HepG2 (cell line): ENCODE measurements around the gene PRSS16. TPM values are rescaled to one million over a fixed set of nuclear protein-coding genes. Genes with fewer than 3 reads are reported as not detected.

Source experiments
- AKAP8 ChIP-seq: sonication (generic); formaldehyde crosslinking; IDR thresholded peaks from 2 replicates; pipeline ENCODE4 v1.5.1; 2020; ENCODE audit warnings: mild to moderate bottlenecking, missing genetic modification reagents
- ARID3A ChIP-seq: IDR thresholded peaks from 2 replicates; pipeline ENCODE4 v1.6.1; 2012; ENCODE audit warnings: low read depth, low read length, improper control_type of control experiment
- DMAP1 ChIP-seq: IDR thresholded peaks from 2 replicates; pipeline ENCODE4 v1.6.1; 2016
- GABPB1 ChIP-seq: IDR thresholded peaks from 2 replicates; pipeline ENCODE4 v1.6.1; 2016; ENCODE audit warnings: mild to moderate bottlenecking, missing genetic modification reagents, moderate library complexity, missing compliant biosample characterization
- KAT2B ChIP-seq: fragments of 150-350 bp; IDR thresholded peaks from 2 replicates; pipeline ENCODE4 v1.6.1; 2014; ENCODE audit warnings: low read depth, low read length, borderline replicate concordance
- KAT8 ChIP-seq: IDR thresholded peaks from 2 replicates; pipeline ENCODE4 v1.6.1; 2016; ENCODE audit warnings: missing genetic modification reagents, missing compliant biosample characterization
- MBD4 ChIP-seq: IDR thresholded peaks from 2 replicates; pipeline ENCODE4 v1.6.1; 2012; ENCODE audit warnings: low read length, inconsistent platforms, borderline replicate concordance
- NCOA1 ChIP-seq: sonication (generic); formaldehyde crosslinking; IDR thresholded peaks from 2 replicates; pipeline ENCODE4 v1.9.0; 2021; ENCODE audit warnings: missing genetic modification reagents
- PPARG ChIP-seq: conservative IDR thresholded peaks from 2 replicates; pipeline ENCODE4 v1.6.1; 2016; ENCODE audit warnings: missing biosample characterization, missing genetic modification reagents
- SCMH1 ChIP-seq: sonication (generic); formaldehyde crosslinking; IDR thresholded peaks from 2 replicates; pipeline ENCODE4 v1.9.0; 2021; ENCODE audit warnings: missing genetic modification reagents, mild to moderate bottlenecking, borderline replicate concordance
- SP2 ChIP-seq: sonication (generic); formaldehyde crosslinking; IDR thresholded peaks from 2 replicates; pipeline ENCODE4 v1.5.1; 2020; ENCODE audit warnings: mild to moderate bottlenecking, missing genetic modification reagents
- SP5 ChIP-seq: IDR thresholded peaks from 2 replicates; pipeline ENCODE4 v1.6.1; 2016; ENCODE audit warnings: low read depth, borderline replicate concordance
- SYNCRIP ChIP-seq: fragments of 200-400 bp; formaldehyde crosslinking; IDR thresholded peaks from 2 replicates; pipeline ENCODE4 v1.6.1; 2018; ENCODE audit warnings: mild to moderate bottlenecking, low read depth, low read length; ENCODE audit not compliant: insufficient read depth
- ZFP36L2 ChIP-seq: sonication (generic); formaldehyde crosslinking; IDR thresholded peaks from 2 replicates; pipeline ENCODE4 v1.4.0; 2020; ENCODE audit warnings: missing genetic modification reagents
- ZNF24 ChIP-seq: fragments of 450-650 bp; IDR thresholded peaks from 2 replicates; pipeline ENCODE4 v1.6.1; 2017; ENCODE audit warnings: antibody characterized with exemption, mild to moderate bottlenecking
- ZNF280D ChIP-seq: sonication (generic); formaldehyde crosslinking; IDR thresholded peaks from 2 replicates; pipeline ENCODE4 v1.5.1; 2020; ENCODE audit warnings: mild to moderate bottlenecking, missing genetic modification reagents
- ZNF530 ChIP-seq: sonication (generic); formaldehyde crosslinking; IDR thresholded peaks from 2 replicates; pipeline ENCODE4 v1.5.0; 2020; ENCODE audit warnings: low read depth, mild to moderate bottlenecking, missing genetic modification reagents
- ZNF615 ChIP-seq: sonication (generic); formaldehyde crosslinking; IDR thresholded peaks from 2 replicates; pipeline ENCODE4 v1.5.0; 2020; ENCODE audit warnings: mild to moderate bottlenecking, missing genetic modification reagents, borderline replicate concordance
- polyA plus RNA-seq, 8 experiments: library from polyadenylated mRNA; depleted of rRNA in 3 of 8; stranded (reverse) in 7 of 8; unstranded in 1 of 8; fragments of >200 nt; fragmentation: Illumina TruSeq in 4 of 8; extraction: Trizol in 4 of 8; gene quantifications; 2 replicates each; pipeline versions ENCODE4 v1.2.1 to v1.2.3, GENCODE V29; 2011 to 2016; ENCODE audit warnings: low read depth in 4 of 8, missing spikeins in 1 of 8, mixed read lengths in 1 of 8; ENCODE audit not compliant: insufficient read depth in 1 of 8
- total RNA-seq, 5 experiments: library from RNA; depleted of rRNA; stranded (reverse); fragments of >200 nt; fragmentation: Illumina TruSeq; extraction: Trizol; gene quantifications; 2 replicates each; pipeline ENCODE4 v1.2.3, GENCODE V29; 2016; ENCODE audit warnings: low read depth in 1 of 5
- TF ChIP-seq, protein P1 (sequence below): sonication (generic); formaldehyde crosslinking; IDR thresholded peaks from 2 replicates; pipeline ENCODE4 v1.5.0; 2020; ENCODE audit warnings: mild to moderate bottlenecking, missing genetic modification reagents
- TF ChIP-seq, protein P2 (sequence below): IDR thresholded peaks from 2 replicates; pipeline ENCODE4 v1.6.1; 2016
- TF ChIP-seq, protein P3 (sequence below): IDR thresholded peaks from 2 replicates; pipeline ENCODE4 v1.6.1; 2016; ENCODE audit warnings: missing biosample characterization, missing genetic modification reagents, low read depth

Gene PRSS16
- total and polyA plus RNA-seq, 2 of the 13 experiments (the other 11 are each of a cell fraction or from before 2014, with no cell fraction given) = not detected

DNA sequence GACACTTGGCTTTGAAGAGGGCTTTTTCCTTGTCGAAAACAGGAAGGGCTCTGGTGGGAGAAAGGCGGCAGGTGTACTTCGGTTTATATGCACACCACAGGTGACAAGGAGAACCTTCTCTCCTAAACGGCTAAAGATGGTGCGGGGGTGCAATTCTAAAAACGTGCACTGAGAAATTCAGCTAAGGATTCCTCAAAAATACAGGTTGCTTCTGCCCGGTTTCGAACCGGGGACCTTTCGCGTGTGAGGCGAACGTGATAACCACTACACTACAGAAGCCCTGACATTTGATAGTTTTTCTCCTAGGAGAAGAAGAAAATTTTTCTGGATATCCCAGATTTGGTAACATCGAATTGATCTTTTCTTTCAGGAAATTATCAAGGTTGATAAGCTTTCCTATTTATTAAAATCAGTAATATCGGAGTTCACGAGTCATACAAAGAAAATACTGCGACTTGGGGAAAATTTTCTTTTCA is 32.6 kb downstream of the PRSS16 start (continued):
- TF ChIP-seq SYNCRIP (no peak), ZNF24 (peak; percentile 97), KAT8 (0 out of 2 replicates have a peak, but pooled peaks have one; percentile 62), SCMH1 (no peak), KAT2B (no peak), ZNF530 (CRISPR knock-in tag) (no peak), PPARG (CRISPR knock-in tag) (peak; percentile 29; the same call in 1 of the 2 replicates), GABPB1 (CRISPR knock-in tag) (no peak), ZNF615 (CRISPR knock-in tag) (no peak), DMAP1 (peak; percentile 21; the same call in 1 of the 2 replicates), ARID3A (peak; percentile 79; the same call in 1 of the 2 replicates), ZNF280D (CRISPR knock-in tag) (no peak), NCOA1 (CRISPR knock-in tag) (no peak), SP2 (CRISPR knock-in tag) (no peak), SP5 (CRISPR knock-in tag) (no peak), MBD4 (peak; percentile 76; the same call in 1 of the 2 replicates), ZFP36L2 (CRISPR knock-in tag) (no peak), AKAP8 (no peak)
- TF ChIP-seq, protein P1, sequence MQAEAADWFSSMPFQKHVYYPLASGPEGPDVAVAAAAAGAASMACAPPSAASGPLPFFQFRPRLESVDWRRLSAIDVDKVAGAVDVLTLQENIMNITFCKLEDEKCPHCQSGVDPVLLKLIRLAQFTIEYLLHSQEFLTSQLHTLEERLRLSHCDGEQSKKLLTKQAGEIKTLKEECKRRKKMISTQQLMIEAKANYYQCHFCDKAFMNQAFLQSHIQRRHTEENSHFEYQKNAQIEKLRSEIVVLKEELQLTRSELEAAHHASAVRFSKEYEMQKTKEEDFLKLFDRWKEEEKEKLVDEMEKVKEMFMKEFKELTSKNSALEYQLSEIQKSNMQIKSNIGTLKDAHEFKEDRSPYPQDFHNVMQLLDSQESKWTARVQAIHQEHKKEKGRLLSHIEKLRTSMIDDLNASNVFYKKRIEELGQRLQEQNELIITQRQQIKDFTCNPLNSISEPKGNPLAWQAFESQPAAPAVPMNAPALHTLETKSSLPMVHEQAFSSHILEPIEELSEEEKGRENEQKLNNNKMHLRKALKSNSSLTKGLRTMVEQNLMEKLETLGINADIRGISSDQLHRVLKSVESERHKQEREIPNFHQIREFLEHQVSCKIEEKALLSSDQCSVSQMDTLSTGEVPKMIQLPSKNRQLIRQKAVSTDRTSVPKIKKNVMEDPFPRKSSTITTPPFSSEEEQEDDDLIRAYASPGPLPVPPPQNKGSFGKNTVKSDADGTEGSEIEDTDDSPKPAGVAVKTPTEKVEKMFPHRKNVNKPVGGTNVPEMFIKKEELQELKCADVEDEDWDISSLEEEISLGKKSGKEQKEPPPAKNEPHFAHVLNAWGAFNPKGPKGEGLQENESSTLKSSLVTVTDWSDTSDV = no peak
- TF ChIP-seq, protein P2, sequence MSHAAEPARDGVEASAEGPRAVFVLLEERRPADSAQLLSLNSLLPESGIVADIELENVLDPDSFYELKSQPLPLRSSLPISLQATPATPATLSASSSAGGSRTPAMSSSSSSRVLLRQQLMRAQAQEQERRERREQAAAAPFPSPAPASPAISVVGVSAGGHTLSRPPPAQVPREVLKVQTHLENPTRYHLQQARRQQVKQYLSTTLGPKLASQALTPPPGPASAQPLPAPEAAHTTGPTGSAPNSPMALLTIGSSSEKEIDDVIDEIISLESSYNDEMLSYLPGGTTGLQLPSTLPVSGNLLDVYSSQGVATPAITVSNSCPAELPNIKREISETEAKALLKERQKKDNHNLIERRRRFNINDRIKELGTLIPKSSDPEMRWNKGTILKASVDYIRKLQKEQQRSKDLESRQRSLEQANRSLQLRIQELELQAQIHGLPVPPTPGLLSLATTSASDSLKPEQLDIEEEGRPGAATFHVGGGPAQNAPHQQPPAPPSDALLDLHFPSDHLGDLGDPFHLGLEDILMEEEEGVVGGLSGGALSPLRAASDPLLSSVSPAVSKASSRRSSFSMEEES (CRISPR knock-in tag) = 0 out of 2 replicates have a peak, but pooled peaks have one; percentile 22
- TF ChIP-seq, protein P3, sequence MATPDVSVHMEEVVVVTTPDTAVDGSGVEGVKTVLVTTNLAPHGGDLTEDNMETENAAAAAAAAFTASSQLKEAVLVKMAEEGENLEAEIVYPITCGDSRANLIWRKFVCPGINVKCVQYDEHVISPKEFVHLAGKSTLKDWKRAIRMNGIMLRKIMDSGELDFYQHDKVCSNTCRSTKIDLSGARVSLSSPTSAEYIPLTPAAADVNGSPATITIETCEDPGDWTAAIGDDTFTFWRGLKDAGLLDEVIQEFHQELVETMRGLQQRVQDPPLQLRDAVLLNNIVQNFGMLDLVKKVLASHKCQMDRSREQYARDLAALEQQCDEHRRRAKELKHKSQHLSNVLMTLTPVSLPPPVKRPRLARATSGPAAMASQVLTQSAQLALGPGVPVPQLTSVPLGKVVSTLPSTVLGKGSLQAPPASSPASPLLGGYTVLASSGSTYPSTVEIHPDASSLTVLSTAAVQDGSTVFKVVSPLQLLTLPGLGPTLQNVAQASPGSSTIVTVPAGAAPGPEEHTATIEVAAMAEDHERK (CRISPR knock-in tag) = no peak
